CD4-positive, alpha-beta T cell (primary cell): Measurements from ENCODE around the gene DENND1A. TPM values are rescaled to one million over a fixed set of nuclear protein-coding genes. Genes with fewer than 3 reads are reported as not detected.

Experiments
- ATAC-seq: fragments of 200-7000 bp; cut with Tn5 transposase; one replicate; pipeline ENCODE4 v1.10.0; 2022; ENCODE audit warnings: mild to moderate bottlenecking; ENCODE audit not compliant: poor library complexity
- CTCF ChIA-PET: fragments of 350-600 bp; sonication (Branson Sonifier 250); formaldehyde crosslinking; loops from one replicate; lab custom pipeline; 2021; ENCODE audit warnings: antibody characterized with exemption, inconsistent platforms; lab: Charles Lee
- POLR2A ChIA-PET: fragments of 350-600 bp; sonication (Branson Sonifier 250); formaldehyde crosslinking; loops from one replicate; lab custom pipeline; 2021; ENCODE audit warnings: antibody characterized with exemption, inconsistent platforms; lab: Charles Lee
- DNase-seq, 14 experiments: peaks; one replicate each; pipeline ENCODE4 v3.0.0-alpha.2; 2013 to 2020; ENCODE audit warnings: mixed read lengths in 2 of 14
- H3K27ac ChIP-seq, 2 donors: one replicate each; pipeline versions ENCODE4 v1.5.1 to v1.7.0; 2013; ENCODE audit warnings: low read length in 2 of 2, low read depth in 1 of 2, mild to moderate bottlenecking in 1 of 2
- H3K27me3 ChIP-seq, 2 experiments: 1 replicate in 1 of 2; 2 replicates in 1 of 2; pipeline versions ENCODE4 v1.6.1 to v1.7.0; 2013; ENCODE audit warnings: low read length in 2 of 2, control low read depth in 1 of 2, mild to moderate bottlenecking in 1 of 2, moderate library complexity in 1 of 2; ENCODE audit not compliant: insufficient read depth in 2 of 2, control insufficient read depth in 1 of 2
- H3K36me3 ChIP-seq: one replicate; pipeline ENCODE4 v1.6.1; 2013; ENCODE audit warnings: low read length, control low read depth; ENCODE audit not compliant: insufficient read depth
- H3K4me1 ChIP-seq: one replicate; pipeline ENCODE4 v1.6.1; 2013; ENCODE audit warnings: low read length, control low read depth; ENCODE audit not compliant: insufficient read depth
- H3K4me3 ChIP-seq: one replicate; pipeline ENCODE4 v1.5.1; 2013; ENCODE audit warnings: mild to moderate bottlenecking, low read length, moderate library complexity
- H3K9me3 ChIP-seq, 2 experiments: 1 replicate in 1 of 2; 2 replicates in 1 of 2; pipeline versions ENCODE4 v1.6.1 to v1.7.0; 2013; ENCODE audit warnings: low read length in 2 of 2, mild to moderate bottlenecking in 2 of 2, control low read depth in 1 of 2, moderate library complexity in 1 of 2; ENCODE audit not compliant: control insufficient read depth in 1 of 2, insufficient read depth in 1 of 2
- H3K27ac Mint-ChIP-seq: one replicate; pipeline ENCODE4 v1.8.0; 2020; ENCODE audit warnings: mixed read lengths
- H3K27me3 Mint-ChIP-seq: one replicate; pipeline ENCODE4 v1.8.0; 2021; ENCODE audit warnings: mixed read lengths
- H3K36me3 Mint-ChIP-seq: one replicate; pipeline ENCODE4 v1.8.0; 2021; ENCODE audit warnings: low read depth, mixed read lengths
- H3K4me1 Mint-ChIP-seq: one replicate; pipeline ENCODE4 v1.8.0; 2021; ENCODE audit warnings: low read depth, mixed read lengths
- H3K4me3 Mint-ChIP-seq: one replicate; pipeline ENCODE4 v1.8.0; 2020; ENCODE audit warnings: mild to moderate bottlenecking, mixed read lengths
- H3K9me3 Mint-ChIP-seq: one replicate; pipeline ENCODE4 v1.8.0; 2020; ENCODE audit warnings: mixed read lengths
- CTCF ChIP-seq: fragments of 200-600 bp; IDR thresholded peaks from one replicate; pipeline ENCODE4 v1.8.0; 2022; ENCODE audit warnings: antibody characterized with exemption, mild to moderate bottlenecking
- intact Hi-C, 2 experiments: fragments of 100-400 bp; cut with DNase I in 1 of 2; cut with micrococcal nuclease in 1 of 2; formaldehyde crosslinking; loops; one replicate each; pipeline versions ENCODE4 v1.15.1 to v1.9.0; 2023 to 2025; cut with DNase I, micrococcal nuclease
- total RNA-seq, 174 experiments: library from RNA in 2 of 174; stranded (reverse) in 2 of 174; gene quantifications; one replicate each; pipeline ENCODE4 v1.2.3 and lab custom pipeline; 2021 to 2026

The DENND1A gene
- total RNA-seq, 2 experiments from 2014 or later, result 20.0 to 20.6 TPM

GRCh38 chr9:123508048-123508447, 421.9 kb downstream of the DENND1A start:
- Histone ChIP-seq H3K27ac (no peak overlapping the region), H3K36me3 (no peaks in the 10 kb centered on the region), H3K9me3 (no peaks in the 10 kb centered on the region), H3K4me3 (no peak overlapping the region), H3K27me3 (no peaks in the 10 kb centered on the region), H3K4me1 (no peaks in the 10 kb centered on the region)
- no peaks in the 10 kb centered on the region for H3K9me3 Mint-ChIP-seq
- ChIA-PET POLR2A (no interaction called here), CTCF (no interaction called here)
- DNase-seq, result no peak
- H3K27ac Mint-ChIP-seq, result no peak overlapping the region
- no peaks in the 10 kb centered on the region for H3K27me3 Mint-ChIP-seq
- H3K4me3 Mint-ChIP-seq, result no peak overlapping the region
- H3K4me1 Mint-ChIP-seq, result no peaks in the 10 kb centered on the region
- no peaks in the 10 kb centered on the region for H3K36me3 Mint-ChIP-seq
- intact Hi-C loops, result no loop called here
- TF ChIP-seq CTCF, result no peak
- no peak for ATAC-seq

GRCh38 chr9:123505496-123505895, 424.4 kb downstream of the DENND1A start:
- Mint-ChIP-seq H3K9me3 (no peaks in the 10 kb centered on the region), H3K27me3 (no peaks in the 10 kb centered on the region), H3K4me3 (no peak overlapping the region), H3K4me1 (no peaks in the 10 kb centered on the region), H3K36me3 (no peaks in the 10 kb centered on the region), H3K27ac (no peak overlapping the region)
- Histone ChIP-seq H3K4me3 (no peak overlapping the region), H3K4me1 (no peaks in the 10 kb centered on the region), H3K27me3 (no peaks in the 10 kb centered on the region), H3K9me3 (no peaks in the 10 kb centered on the region), H3K36me3 (no peaks in the 10 kb centered on the region), H3K27ac (no peak overlapping the region)
- POLR2A ChIA-PET, result no interaction called here
- no peak for TF ChIP-seq CTCF
- intact Hi-C loops, result no loop called here
- no peak for DNase-seq
- ATAC-seq, result no peak
- CTCF ChIA-PET, result no interaction called here

GRCh38 chr9:123500336-123500735, 429.6 kb downstream of the DENND1A start:
- no peaks in the 10 kb centered on the region for H3K4me1 ChIP-seq
- no peak overlapping the region for H3K27ac ChIP-seq
- H3K36me3 Mint-ChIP-seq, result no peaks in the 10 kb centered on the region
- H3K9me3 ChIP-seq, result no peaks in the 10 kb centered on the region
- H3K27ac Mint-ChIP-seq, result no peak overlapping the region
- intact Hi-C loops, result no loop called here
- H3K4me3 Mint-ChIP-seq, result no peak overlapping the region
- ChIA-PET CTCF (no interaction called here), POLR2A (no interaction called here)
- no peak overlapping the region for H3K4me3 ChIP-seq
- H3K9me3 Mint-ChIP-seq, result no peaks in the 10 kb centered on the region
- H3K4me1 Mint-ChIP-seq, result no peaks in the 10 kb centered on the region
- no peak for ATAC-seq
- no peaks in the 10 kb centered on the region for H3K36me3 ChIP-seq
- H3K27me3 Mint-ChIP-seq, result no peaks in the 10 kb centered on the region
- no peaks in the 10 kb centered on the region for H3K27me3 ChIP-seq
- no peak for TF ChIP-seq CTCF
- DNase-seq, result no peak
